ENCODE measurements around the gene F13A1. TPM values are rescaled to one million over a fixed set of nuclear protein-coding genes. Genes with fewer than 3 reads are reported as not detected.

F13A1 gene
- total and polyA plus RNA-seq, 2 donors from 2014 or later: 28.9 to 275 TPM

DNA sequence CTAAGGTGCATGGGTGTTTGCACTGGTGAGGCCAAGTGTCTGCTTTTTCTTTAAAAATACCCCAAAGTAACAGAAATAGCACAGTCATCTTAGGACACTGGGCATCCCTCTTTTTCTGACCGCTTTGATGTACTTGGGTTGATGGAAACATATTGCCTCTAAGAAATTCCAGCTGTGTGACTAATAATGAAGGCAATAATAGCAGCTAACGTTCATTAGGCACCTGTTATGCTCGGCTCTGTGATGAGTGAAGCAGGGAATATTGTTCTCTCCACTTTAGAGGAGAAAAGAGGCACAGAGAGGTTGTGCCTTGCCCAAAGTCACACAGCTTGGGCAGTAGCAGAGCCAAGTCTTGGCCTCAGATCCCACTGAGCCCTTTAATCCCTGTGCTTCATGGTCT lies 100.7 kb downstream of the F13A1 start:
- Histone ChIP-seq H3K27me3 (ENCODE audit: control insufficient read depth, insufficient read depth, low read length) (no peaks in the 10 kb centered on the region), H3K27ac (ENCODE audit: low read depth in 2 of 2, low read length in 2 of 2) (no peak overlapping the region), H3K36me3 (ENCODE audit: control insufficient read depth in 2 of 3, insufficient read depth in 3 of 3, low read length in 3 of 3) (no peaks in the 10 kb centered on the region), H3K4me3 (ENCODE audit: low read length in 3 of 3) (no peak overlapping the region), H3K9ac (ENCODE audit: low read length in 3 of 3) (no peak overlapping the region), H3K9me3 (ENCODE audit: control insufficient read depth in 2 of 3, insufficient read depth in 1 of 3, low read length in 3 of 3) (no peaks in the 10 kb centered on the region), H3K4me1 (ENCODE audit: control insufficient read depth in 2 of 3, insufficient read depth in 2 of 3, low read depth in 1 of 3, low read length in 3 of 3) (no peaks in the 10 kb centered on the region)
- intact Hi-C loops (cut with DNase I): no loop called here
- no peak for TF ChIP-seq CTCF (IDR thresholded peaks at IDR 0.05; ENCODE audit: borderline replicate concordance, extremely low read depth, insufficient read depth)
- no peak for FAIRE-seq
- DNase-seq: no peak

DNA sequence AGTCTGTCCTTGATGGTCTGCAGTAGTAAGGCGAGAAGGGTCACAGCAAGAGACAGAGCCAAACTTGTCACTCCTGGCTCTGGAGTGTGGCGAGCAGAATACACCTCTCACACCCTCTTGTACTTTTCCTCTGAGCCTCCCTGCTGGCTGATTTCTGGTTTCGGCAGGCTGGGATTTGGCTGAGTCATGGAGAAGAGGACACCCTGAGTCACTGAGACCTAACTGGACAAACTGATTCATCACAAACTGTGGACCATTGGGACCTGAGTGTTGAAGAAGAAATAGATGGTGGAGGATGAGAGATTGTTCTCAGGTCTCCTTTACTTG lies 101.7 kb downstream of the F13A1 start:
- H3K4me1 ChIP-seq (ENCODE audit: control insufficient read depth in 2 of 3, insufficient read depth in 2 of 3, low read depth in 1 of 3, low read length in 3 of 3): no peaks in the 10 kb centered on the region
- TF ChIP-seq CTCF (IDR thresholded peaks at IDR 0.05; ENCODE audit: borderline replicate concordance, extremely low read depth, insufficient read depth): no peak
- intact Hi-C loops (cut with DNase I): no loop called here

DNA sequence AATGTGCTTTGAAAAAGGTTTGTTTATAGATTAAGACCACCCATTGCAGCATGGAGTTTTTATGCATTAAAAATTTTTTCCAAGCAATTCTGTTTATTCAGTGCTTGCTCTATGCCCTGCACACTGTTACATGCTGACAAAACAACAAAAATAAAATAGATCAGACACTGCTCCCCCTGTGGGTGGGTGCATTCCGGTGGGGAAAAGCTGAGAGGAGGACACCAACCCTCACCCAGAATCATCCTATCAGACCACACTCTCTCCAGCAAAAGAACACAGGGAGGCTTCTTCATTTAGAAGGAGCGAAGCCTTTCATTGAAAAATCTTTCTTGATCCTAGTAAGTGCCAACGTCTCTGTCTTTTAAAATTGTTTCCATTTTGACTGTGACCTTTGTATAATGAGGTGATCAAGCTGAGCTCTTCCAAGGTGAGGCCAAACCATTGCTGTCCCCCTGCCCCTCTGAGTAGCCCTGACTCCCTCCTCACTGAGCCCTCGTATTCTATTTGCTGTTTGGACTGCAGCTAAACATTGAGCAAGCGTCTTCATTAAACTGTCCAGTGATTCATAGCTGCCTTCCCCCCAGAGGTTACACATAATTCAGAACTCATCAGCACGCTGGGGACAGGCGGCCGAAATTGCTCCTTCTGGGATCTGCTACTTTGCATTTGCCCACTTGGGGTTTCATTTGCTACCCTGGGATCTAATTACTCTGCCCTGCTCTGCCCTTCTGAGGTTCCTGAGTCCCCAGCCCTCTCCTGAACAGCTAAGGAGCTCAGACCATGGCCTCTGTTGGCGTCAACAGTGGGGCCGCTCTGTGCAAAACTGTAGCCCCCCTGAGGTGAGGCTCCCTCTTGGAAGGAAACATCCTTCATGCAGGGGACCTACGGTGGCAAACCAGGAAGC lies 102.4 kb downstream of the F13A1 start:
- no peak for FAIRE-seq
- H3K27me3 ChIP-seq (ENCODE audit: control insufficient read depth, insufficient read depth, low read length): no peaks in the 10 kb centered on the region
- no peak overlapping the region for H3K27ac ChIP-seq (ENCODE audit: low read depth in 2 of 2, low read length in 2 of 2)
- H3K4me3 ChIP-seq (ENCODE audit: low read length in 3 of 3): no peak overlapping the region
- no peaks in the 10 kb centered on the region for H3K36me3 ChIP-seq (ENCODE audit: control insufficient read depth in 2 of 3, insufficient read depth in 3 of 3, low read length in 3 of 3)
- H3K4me1 ChIP-seq (ENCODE audit: control insufficient read depth in 2 of 3, insufficient read depth in 2 of 3, low read depth in 1 of 3, low read length in 3 of 3): no peaks in the 10 kb centered on the region
- TF ChIP-seq CTCF (IDR thresholded peaks at IDR 0.05; ENCODE audit: borderline replicate concordance, extremely low read depth, insufficient read depth): no peak
- no peak overlapping the region for H3K9ac ChIP-seq (ENCODE audit: low read length in 3 of 3)
- peak in 3 of 5 donors; percentile 46 to 69 (median 48) for DNase-seq
- H3K9me3 ChIP-seq (ENCODE audit: control insufficient read depth in 2 of 3, insufficient read depth in 1 of 3, low read length in 3 of 3): no peaks in the 10 kb centered on the region
- intact Hi-C loops (cut with DNase I): no loop called here

More for the DNA sequence above, 101.7 kb downstream of the F13A1 start:
- Histone ChIP-seq H3K9me3 (ENCODE audit: control insufficient read depth in 2 of 3, insufficient read depth in 1 of 3, low read length in 3 of 3) (no peaks in the 10 kb centered on the region), H3K27me3 (ENCODE audit: control insufficient read depth, insufficient read depth, low read length) (no peaks in the 10 kb centered on the region), H3K9ac (ENCODE audit: low read length in 3 of 3) (no peak overlapping the region), H3K4me3 (ENCODE audit: low read length in 3 of 3) (no peak overlapping the region), H3K27ac (ENCODE audit: low read depth in 2 of 2, low read length in 2 of 2) (no peak overlapping the region), H3K36me3 (ENCODE audit: control insufficient read depth in 2 of 3, insufficient read depth in 3 of 3, low read length in 3 of 3) (no peaks in the 10 kb centered on the region)
- FAIRE-seq (no peak), DNase-seq (peak in 1 of 5 donors; percentile 13)
